Adrenal gland (tissue), 5 donors: ENCODE measurements around the gene PFKP.

Experiments used
- CTCF ChIP-seq, 6 experiments: fragments of 450-650 bp in 4 of 6; fragments of 200-600 bp in 2 of 6; sonication (generic) in 1 of 6; IDR thresholded peaks; 1 replicate in 5 of 6; 2 replicates in 1 of 6; pipeline versions ENCODE4 v1.5.1 to v1.8.0; 2016 to 2021; ENCODE audit warnings: antibody characterized with exemption in 6 of 6, mild to moderate bottlenecking in 2 of 6, moderate library complexity in 1 of 6
- POLR2A ChIP-seq, 2 donors: fragments of 450-650 bp; IDR thresholded peaks; one replicate each; pipeline ENCODE4 v1.6.1; 2017; ENCODE audit warnings: antibody characterized with exemption in 2 of 2, mild to moderate bottlenecking in 2 of 2, moderate library complexity in 1 of 2
- donor health status: DM: no; HTN: no; CAD: no.

GRCh38 chr10:3104251-3104918 is 37.0 kb downstream of the PFKP start:
- TF ChIP-seq CTCF (IDR thresholded peaks at IDR 0.05) = no peak
- no peak for TF ChIP-seq POLR2A (IDR thresholded peaks at IDR 0.05)
